ENCODE measurements around the gene DLEU7. TPM values are rescaled to one million over a fixed set of nuclear protein-coding genes. Genes with fewer than 3 reads are reported as not detected.

DLEU7 gene
- total RNA-seq, 1 experiment from 2014 or later: 1.5 TPM

DNA sequence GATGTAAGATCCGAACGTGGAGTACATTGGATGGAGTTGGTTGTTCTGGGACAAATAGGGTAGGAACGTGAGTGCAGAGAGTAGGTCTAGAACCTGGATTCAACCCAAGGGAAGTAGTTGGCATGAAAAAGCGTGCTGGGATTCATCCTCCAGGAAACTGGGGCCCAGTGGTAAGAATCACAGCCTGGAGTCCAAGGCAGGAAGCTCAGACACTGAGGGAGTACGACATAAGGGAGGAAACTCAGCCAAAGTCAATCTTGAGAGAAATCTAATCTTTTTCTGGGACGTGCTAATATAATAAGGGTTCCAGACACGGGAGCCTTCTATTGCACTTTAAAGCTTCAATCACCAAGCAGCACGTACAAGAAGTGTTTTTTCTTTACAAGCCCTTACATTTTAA is 46.4 kb downstream of the DLEU7 start:
- H3K56ac ChIP-seq (ENCODE audit: insufficient read length, low read depth, low read length): no peak overlapping the region
- H3K9me3 ChIP-seq (ENCODE audit: control insufficient read depth, low read depth, low read length): no peaks in the 10 kb centered on the region
- H2BK12ac ChIP-seq (ENCODE audit: insufficient read length, low read depth, low read length): no peak overlapping the region
- no peak overlapping the region for H2BK15ac ChIP-seq (ENCODE audit: low read depth, low read length)
- no peak overlapping the region for H3K14ac ChIP-seq (ENCODE audit: insufficient read depth, low read length)
- Mint-ChIP-seq H3K4me1 (peaks cover 10 to 15% of the 10 kb centered on the region in 2 experiments), H3K4me3 (no peak overlapping the region), H3K27ac (no peak overlapping the region), H3K9me3 (peaks cover 0 to 3% of the 10 kb centered on the region in 2 experiments; a peak in 1 of 5 replicates), H3K27me3 (ENCODE audit: low read depth) (no peaks in the 10 kb centered on the region), H3K36me3 (ENCODE audit: insufficient read depth in 1 of 3, low read depth in 3 of 3) (peaks cover 0 to 5% (median 4%) of the 10 kb centered on the region in 3 experiments; a peak in 2 of 7 replicates)
- H3K79me2 ChIP-seq (ENCODE audit: insufficient read depth, low read length): 0 out of 2 replicates have a peak, but pooled peaks cover 1% of the 10 kb centered on the region
- H3K4me2 ChIP-seq (ENCODE audit: insufficient read depth, insufficient read length, low read length): no peak overlapping the region
- TF ChIP-seq, protein P1, sequence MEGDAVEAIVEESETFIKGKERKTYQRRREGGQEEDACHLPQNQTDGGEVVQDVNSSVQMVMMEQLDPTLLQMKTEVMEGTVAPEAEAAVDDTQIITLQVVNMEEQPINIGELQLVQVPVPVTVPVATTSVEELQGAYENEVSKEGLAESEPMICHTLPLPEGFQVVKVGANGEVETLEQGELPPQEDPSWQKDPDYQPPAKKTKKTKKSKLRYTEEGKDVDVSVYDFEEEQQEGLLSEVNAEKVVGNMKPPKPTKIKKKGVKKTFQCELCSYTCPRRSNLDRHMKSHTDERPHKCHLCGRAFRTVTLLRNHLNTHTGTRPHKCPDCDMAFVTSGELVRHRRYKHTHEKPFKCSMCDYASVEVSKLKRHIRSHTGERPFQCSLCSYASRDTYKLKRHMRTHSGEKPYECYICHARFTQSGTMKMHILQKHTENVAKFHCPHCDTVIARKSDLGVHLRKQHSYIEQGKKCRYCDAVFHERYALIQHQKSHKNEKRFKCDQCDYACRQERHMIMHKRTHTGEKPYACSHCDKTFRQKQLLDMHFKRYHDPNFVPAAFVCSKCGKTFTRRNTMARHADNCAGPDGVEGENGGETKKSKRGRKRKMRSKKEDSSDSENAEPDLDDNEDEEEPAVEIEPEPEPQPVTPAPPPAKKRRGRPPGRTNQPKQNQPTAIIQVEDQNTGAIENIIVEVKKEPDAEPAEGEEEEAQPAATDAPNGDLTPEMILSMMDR (conservative IDR thresholded peaks at IDR 0.05): no peak
- no peak overlapping the region for H3T11ph ChIP-seq (ENCODE audit: low read length)
- H2BK20ac ChIP-seq (ENCODE audit: low read depth, low read length, poor library complexity, severe bottlenecking): no peak overlapping the region
- WGBS (ENCODE audit: extremely low coverage, insufficient read length, low lambda C conversion rate): no CpG with 5 or more reads among the region's 8 CpGs
- H4K91ac ChIP-seq (ENCODE audit: insufficient read length, low read depth, low read length): no peak overlapping the region
- no peaks in the 10 kb centered on the region for H4K20me1 ChIP-seq (ENCODE audit: control insufficient read depth, insufficient read depth, insufficient read length)
- H3K9ac ChIP-seq (ENCODE audit: extremely low read depth, insufficient read length, low read length): no peak overlapping the region
- no peaks in the 10 kb centered on the region for H3K23me2 ChIP-seq (ENCODE audit: insufficient read length, low read depth, low read length, poor library complexity, severe bottlenecking)
- DNase-seq: no peak
- no peak overlapping the region for H4K8ac ChIP-seq (replicated peaks; ENCODE audit: insufficient read length, low read depth, low read length)
- H3K27me3 ChIP-seq (ENCODE audit: insufficient read depth, low read length): no peaks in the 10 kb centered on the region
- no peak overlapping the region for H4K5ac ChIP-seq (ENCODE audit: insufficient read length, low read depth, low read length)
- no peak overlapping the region for H3K18ac ChIP-seq (ENCODE audit: insufficient read length, low read depth, low read length)
- no peak overlapping the region for H2BK5ac ChIP-seq (ENCODE audit: insufficient read length, low read length)
- H3K79me1 ChIP-seq (ENCODE audit: insufficient read depth, low read depth, low read length, poor library complexity, severe bottlenecking): no peaks in the 10 kb centered on the region
- H2AFZ ChIP-seq (ENCODE audit: low read length): no peak overlapping the region
- H2AK5ac ChIP-seq (ENCODE audit: insufficient read length, low read length): no peak overlapping the region
- H3K4me1 ChIP-seq (ENCODE audit: insufficient read depth, low read length): no peaks in the 10 kb centered on the region
- H3K4ac ChIP-seq (ENCODE audit: low read depth, low read length): no peak overlapping the region
- H2BK120ac ChIP-seq (ENCODE audit: low read depth, low read length, poor library complexity, severe bottlenecking): no peak overlapping the region
- H3K27ac ChIP-seq (ENCODE audit: insufficient read length, low read depth, low read length): no peak overlapping the region
- no peak overlapping the region for H3K23ac ChIP-seq (ENCODE audit: insufficient read length, low read depth, low read length)

All from H9 (cell line).